ENCODE measurements around the gene FCRL2.
"Not testable (repeated sequence)": the region's sequence is repeated elsewhere in the genome, so short reads cannot be mapped to it uniquely, and the experiment has no call there.

FCRL2 gene

GRCh38 chr1:157748262-157748817 lies 28.6 kb downstream of the FCRL2 start:
- FAIRE-seq = no peak

- FAIRE-seq = no peak
These were observed 37.6 kb downstream of the FCRL2 start for GRCh38 chr1:157739229-157739901.

- FAIRE-seq = not testable (repeated sequence)
These were observed 40.9 kb downstream of the FCRL2 start for GRCh38 chr1:157735991-157736390.

GRCh38 chr1:157734321-157734720 lies 42.6 kb downstream of the FCRL2 start:
- no peak for FAIRE-seq

- no peak for FAIRE-seq
These were observed 44.2 kb downstream of the FCRL2 start for GRCh38 chr1:157732755-157733154.

GRCh38 chr1:157725221-157725577 lies 51.7 kb downstream of the FCRL2 start:
- FAIRE-seq = no peak

- no peak for FAIRE-seq
These were observed 52.3 kb downstream of the FCRL2 start for GRCh38 chr1:157724537-157725220.

GRCh38 chr1:157723157-157723556 lies 53.8 kb downstream of the FCRL2 start:
- no peak for FAIRE-seq

- no peak for FAIRE-seq
These were observed 54.9 kb downstream of the FCRL2 start for GRCh38 chr1:157721985-157722384.

- no peak for FAIRE-seq
These were observed 61.2 kb downstream of the FCRL2 start for GRCh38 chr1:157715736-157716135.

- no peak for FAIRE-seq
These were observed 65.1 kb downstream of the FCRL2 start for GRCh38 chr1:157711802-157712201.

- FAIRE-seq = no peak
These were observed 72.1 kb downstream of the FCRL2 start for GRCh38 chr1:157704878-157705277.

- no peak for FAIRE-seq
These were observed 73.0 kb downstream of the FCRL2 start for GRCh38 chr1:157703981-157704380.

GRCh38 chr1:157702308-157702825 lies 74.6 kb downstream of the FCRL2 start:
- FAIRE-seq = no peak

- FAIRE-seq = no peak
These were observed 76.2 kb downstream of the FCRL2 start, which contains the start of gene FCRL3 for GRCh38 chr1:157700732-157701131. Gene FCRL3, minus strand, starts transcription at chr1:157700769. Its CDS starts 280 bp downstream, at chr1:157700489.

GRCh38 chr1:157700305-157700704 lies 76.6 kb downstream of the FCRL2 start:
- no peak for FAIRE-seq

- FAIRE-seq = no peak
These were observed 79.0 kb downstream of the FCRL2 start for GRCh38 chr1:157697781-157698569.

- no peak for FAIRE-seq
These were observed 79.8 kb downstream of the FCRL2 start for GRCh38 chr1:157696966-157697628.

All from islet of Langerhans (tissue), 1 donor.